Dendritic cell treated with granulocyte-macrophage colony-stimulating factor and Interleukin-4, amounts not matched to agents 40 ng/mL and 50 ng/mL, for 4 days (primary cell): ENCODE data around the gene GEMIN7.
A peak's percentile ranks its signal among the peaks of the same experiment; 100 is the strongest.

Source experiments
- H3K27ac Mint-ChIP-seq: one replicate; pipeline ENCODE4 v1.8.0; 2022; ENCODE audit warnings: mild to moderate bottlenecking, mixed read lengths
- H3K27me3 Mint-ChIP-seq: one replicate; pipeline ENCODE4 v1.8.0; 2022; ENCODE audit warnings: mild to moderate bottlenecking, mixed read lengths
- H3K36me3 Mint-ChIP-seq: one replicate; pipeline ENCODE4 v1.8.0; 2022; ENCODE audit warnings: low read depth, mixed read lengths
- H3K4me1 Mint-ChIP-seq: one replicate; pipeline ENCODE4 v1.8.0; 2022; ENCODE audit warnings: low read depth, mixed read lengths
- H3K4me3 Mint-ChIP-seq: one replicate; pipeline ENCODE4 v1.8.0; 2022; ENCODE audit warnings: mild to moderate bottlenecking, moderate library complexity, mixed read lengths
- H3K9me3 Mint-ChIP-seq: one replicate; pipeline ENCODE4 v1.8.0; 2022; ENCODE audit warnings: mixed read lengths
- intact Hi-C: fragments of 100-400 bp; cut with micrococcal nuclease; formaldehyde crosslinking; loops from one replicate; pipeline ENCODE4 v1.15.0; 2022

Gene GEMIN7

GRCh38 chr19:45087531-45087930 lies 8.5 kb downstream of the GEMIN7 start:
- H3K36me3 Mint-ChIP-seq: peaks cover 64% of the 10 kb centered on the region
- H3K4me3 Mint-ChIP-seq: peak overlapping the region; percentile 32
- H3K4me1 Mint-ChIP-seq: peaks cover 31% of the 10 kb centered on the region
- H3K27ac Mint-ChIP-seq: peak overlapping the region; percentile 62
- intact Hi-C loops: no loop called here
- no peaks in the 10 kb centered on the region for H3K9me3 Mint-ChIP-seq
- H3K27me3 Mint-ChIP-seq: no peaks in the 10 kb centered on the region

DNA sequence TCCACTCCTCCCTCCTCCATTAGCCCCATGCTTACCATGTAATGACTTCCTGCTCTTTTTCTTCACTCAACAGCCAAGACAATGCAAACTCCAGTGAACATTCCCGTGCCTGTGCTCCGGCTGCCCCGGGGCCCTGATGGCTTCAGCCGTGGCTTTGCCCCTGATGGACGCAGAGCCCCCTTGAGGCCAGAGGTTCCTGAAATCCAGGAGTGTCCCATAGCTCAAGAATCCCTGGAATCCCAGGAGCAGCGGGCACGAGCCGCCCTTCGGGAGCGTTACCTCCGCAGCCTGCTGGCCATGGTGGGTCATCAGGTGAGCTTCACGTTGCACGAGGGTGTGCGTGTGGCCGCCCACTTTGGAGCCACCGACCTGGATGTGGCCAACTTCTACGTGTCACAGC lies 11.0 kb downstream of the GEMIN7 start:
- Mint-ChIP-seq H3K4me3 (no peak overlapping the region), H3K27ac (no peak overlapping the region), H3K27me3 (no peaks in the 10 kb centered on the region), H3K36me3 (peaks cover 79% of the 10 kb centered on the region), H3K4me1 (peaks cover 50% of the 10 kb centered on the region), H3K9me3 (no peaks in the 10 kb centered on the region)
- intact Hi-C loops: no loop called here

GRCh38 chr19:45090606-45091005 lies 11.5 kb downstream of the GEMIN7 start:
- H3K27me3 Mint-ChIP-seq: no peaks in the 10 kb centered on the region
- peaks cover 53% of the 10 kb centered on the region for H3K4me1 Mint-ChIP-seq
- H3K4me3 Mint-ChIP-seq: no peak overlapping the region
- intact Hi-C loops: loop anchor here (1.0 kb wide), 1 partner anchor 11 kb away; the partner anchor contains the start of gene GEMIN7
- H3K27ac Mint-ChIP-seq: no peak overlapping the region
- H3K36me3 Mint-ChIP-seq: peaks cover 81% of the 10 kb centered on the region
- H3K9me3 Mint-ChIP-seq: no peaks in the 10 kb centered on the region

GRCh38 chr19:45091031-45091923 lies 12.2 kb downstream of the GEMIN7 start:
- Mint-ChIP-seq H3K27ac (peak overlapping the region; percentile 100), H3K36me3 (peaks cover 84% of the 10 kb centered on the region), H3K4me1 (peaks cover 59% of the 10 kb centered on the region), H3K9me3 (no peaks in the 10 kb centered on the region), H3K4me3 (peak overlapping the region; percentile 95), H3K27me3 (no peaks in the 10 kb centered on the region)
- intact Hi-C loops: loop anchor here (1.0 kb wide), 1 partner anchor 12 kb away; the partner anchor contains the start of gene GEMIN7

- H3K4me3 Mint-ChIP-seq: peak within 1 kb of the TSS; percentile 95
- H3K4me1 Mint-ChIP-seq: peaks cover 68% of the 10 kb centered on the region
- H3K27ac Mint-ChIP-seq: peak within 1 kb of the TSS; percentile 100
- H3K9me3 Mint-ChIP-seq: no peaks in the 10 kb centered on the region
- intact Hi-C loops: no loop called here
- no peaks in the 10 kb centered on the region for H3K27me3 Mint-ChIP-seq
- peaks cover 81% of the 10 kb centered on the region for H3K36me3 Mint-ChIP-seq
These were observed 14.0 kb downstream of the GEMIN7 start, which contains the start of gene PPP1R37 for GRCh38 chr19:45092747-45093678. TSS of gene PPP1R37 (plus strand) at chr19:45093179. CDS start at chr19:45093326, 147 bp downstream.

GRCh38 chr19:45094137-45094536 lies 15.1 kb downstream of the GEMIN7 start:
- Mint-ChIP-seq H3K36me3 (peaks cover 72% of the 10 kb centered on the region), H3K4me3 (peak overlapping the region; percentile 95), H3K27ac (peak overlapping the region; percentile 100), H3K27me3 (no peaks in the 10 kb centered on the region), H3K9me3 (no peaks in the 10 kb centered on the region), H3K4me1 (peaks cover 73% of the 10 kb centered on the region)
- intact Hi-C loops: no loop called here

GRCh38 chr19:45094707-45095106 lies 15.6 kb downstream of the GEMIN7 start:
- Mint-ChIP-seq H3K27ac (no peak overlapping the region), H3K27me3 (no peaks in the 10 kb centered on the region), H3K4me3 (peak overlapping the region; percentile 95), H3K9me3 (no peaks in the 10 kb centered on the region), H3K4me1 (peaks cover 79% of the 10 kb centered on the region), H3K36me3 (peaks cover 77% of the 10 kb centered on the region)
- intact Hi-C loops: no loop called here

DNA sequence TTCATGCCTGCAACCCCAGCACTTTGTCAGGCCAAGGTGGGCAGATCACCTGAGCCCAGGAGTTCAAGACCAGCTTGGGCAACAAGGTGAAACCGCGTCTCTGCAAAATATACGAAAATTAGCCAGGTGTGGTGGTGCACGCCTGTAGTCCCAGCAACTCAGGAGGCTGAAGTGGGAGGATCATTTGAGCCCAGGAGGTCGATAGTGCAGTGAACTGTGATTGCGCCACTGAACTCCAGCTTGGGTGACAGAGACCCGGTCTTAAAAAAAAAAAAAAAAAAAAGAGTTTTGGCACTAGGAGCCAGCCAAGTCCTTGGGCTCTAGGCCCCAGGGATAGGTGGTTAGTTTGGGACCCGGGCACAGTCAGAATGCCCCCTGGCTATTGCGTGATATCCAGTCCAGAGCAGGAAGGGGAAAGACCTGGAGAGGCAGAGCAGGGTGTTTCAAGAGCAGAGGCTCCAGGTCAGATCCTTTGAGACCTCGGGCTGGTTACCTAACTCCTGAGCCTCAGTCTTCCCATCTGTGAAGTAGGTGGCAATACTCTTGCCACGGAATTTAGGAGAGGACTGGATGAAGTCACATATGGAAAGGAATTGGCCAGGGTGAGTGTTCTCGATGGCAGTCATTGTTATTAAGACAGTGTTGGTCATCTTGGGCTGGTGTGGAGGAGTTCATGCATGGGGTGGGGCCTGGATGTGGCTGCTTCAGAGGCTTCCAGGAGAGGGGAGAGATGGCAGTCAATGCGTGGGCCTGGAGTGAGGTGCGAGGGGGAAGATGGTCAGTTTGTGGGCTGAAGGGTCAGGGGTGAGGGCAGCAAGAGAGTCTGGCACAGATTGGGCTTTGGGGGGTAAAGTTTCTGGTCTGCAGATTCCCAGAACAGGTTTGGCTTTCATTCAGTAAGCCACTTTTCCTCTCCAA lies 16.7 kb downstream of the GEMIN7 start:
- H3K36me3 Mint-ChIP-seq: peaks cover 75% of the 10 kb centered on the region
- no peaks in the 10 kb centered on the region for H3K27me3 Mint-ChIP-seq
- intact Hi-C loops: no loop called here
- peak overlapping the region; percentile 43 for H3K27ac Mint-ChIP-seq
- H3K4me1 Mint-ChIP-seq: peaks cover 82% of the 10 kb centered on the region
- H3K9me3 Mint-ChIP-seq: no peaks in the 10 kb centered on the region
- no peak overlapping the region for H3K4me3 Mint-ChIP-seq

GRCh38 chr19:45096700-45097099 lies 17.6 kb downstream of the GEMIN7 start:
- intact Hi-C loops: no loop called here
- H3K27ac Mint-ChIP-seq: peak overlapping the region; percentile 43
- H3K36me3 Mint-ChIP-seq: peaks cover 69% of the 10 kb centered on the region
- H3K9me3 Mint-ChIP-seq: no peaks in the 10 kb centered on the region
- H3K27me3 Mint-ChIP-seq: no peaks in the 10 kb centered on the region
- H3K4me3 Mint-ChIP-seq: no peak overlapping the region
- peaks cover 83% of the 10 kb centered on the region for H3K4me1 Mint-ChIP-seq

DNA sequence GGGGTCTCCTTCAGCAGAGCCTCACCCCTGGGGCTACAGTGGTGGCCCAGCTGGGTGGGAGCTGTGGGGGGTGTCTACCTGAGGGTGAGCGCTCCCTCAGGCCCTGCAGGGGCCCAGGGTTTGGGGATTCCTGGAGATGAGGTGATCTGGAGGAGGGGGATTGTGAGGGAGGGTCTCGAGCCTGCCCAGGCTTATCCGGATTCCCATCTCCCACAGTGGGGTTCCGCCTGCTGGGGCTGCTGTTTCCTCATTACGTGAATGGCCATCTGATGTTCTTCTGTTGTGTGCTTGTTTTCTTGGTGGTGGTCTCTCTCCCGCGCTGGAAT lies 18.4 kb downstream of the GEMIN7 start:
- H3K4me3 Mint-ChIP-seq: no peak overlapping the region
- H3K4me1 Mint-ChIP-seq: peaks cover 81% of the 10 kb centered on the region
- H3K36me3 Mint-ChIP-seq: peaks cover 62% of the 10 kb centered on the region
- H3K27ac Mint-ChIP-seq: peak overlapping the region; percentile 43
- H3K27me3 Mint-ChIP-seq: no peaks in the 10 kb centered on the region
- no peaks in the 10 kb centered on the region for H3K9me3 Mint-ChIP-seq
- intact Hi-C loops: no loop called here

DNA sequence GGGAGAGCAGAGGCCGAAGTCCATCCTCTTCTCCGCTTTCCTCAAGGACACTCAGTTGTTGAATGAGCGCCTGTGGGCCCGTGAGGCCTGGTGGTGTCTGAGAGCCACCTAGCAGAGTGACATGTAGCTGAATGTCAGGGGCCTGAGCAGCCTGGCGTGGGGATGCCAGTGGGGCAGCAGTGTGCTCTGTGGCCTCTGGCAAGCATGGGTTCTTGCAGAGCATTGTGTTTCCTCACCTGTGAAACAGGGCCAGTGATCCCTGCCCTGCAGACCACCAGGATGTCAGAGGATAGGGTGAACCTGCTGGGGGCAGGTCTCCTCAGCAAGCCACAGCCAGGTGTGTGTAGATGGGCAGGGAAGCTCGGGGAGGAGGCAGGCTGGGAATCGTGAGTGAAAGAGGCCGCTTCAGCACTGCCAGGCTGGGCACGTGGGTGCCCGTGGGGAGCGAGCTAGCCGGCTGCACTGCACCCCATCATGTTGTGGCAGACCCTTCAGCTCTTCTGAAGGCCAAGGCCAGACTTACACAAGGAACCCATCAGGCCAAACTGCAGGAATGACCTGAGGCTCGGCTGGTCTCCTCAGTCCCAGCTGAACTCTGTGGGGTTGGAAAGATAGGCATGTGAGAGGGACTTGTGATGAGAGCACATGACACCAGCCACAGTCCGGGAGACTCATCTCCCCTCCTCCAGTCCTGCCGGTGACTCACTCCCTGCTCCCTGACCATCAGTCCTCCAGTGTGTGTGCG lies 18.9 kb downstream of the GEMIN7 start:
- no peak overlapping the region for H3K4me3 Mint-ChIP-seq
- H3K27ac Mint-ChIP-seq: peak overlapping the region; percentile 43
- H3K9me3 Mint-ChIP-seq: no peaks in the 10 kb centered on the region
- H3K4me1 Mint-ChIP-seq: peaks cover 85% of the 10 kb centered on the region
- H3K36me3 Mint-ChIP-seq: peaks cover 56% of the 10 kb centered on the region
- H3K27me3 Mint-ChIP-seq: no peaks in the 10 kb centered on the region
- intact Hi-C loops: no loop called here

- Mint-ChIP-seq H3K4me3 (no peak overlapping the region), H3K27me3 (no peaks in the 10 kb centered on the region), H3K4me1 (peaks cover 86% of the 10 kb centered on the region), H3K9me3 (no peaks in the 10 kb centered on the region), H3K27ac (peak overlapping the region; percentile 4), H3K36me3 (peaks cover 48% of the 10 kb centered on the region)
- intact Hi-C loops: no loop called here
These were observed 19.7 kb downstream of the GEMIN7 start for GRCh38 chr19:45098521-45099466.
